ENCODE results near the gene TP73.

GRCh38 chr1:3745071-3745470, 92.8 kb downstream of the TP73 start:
- TF ChIP-seq GATA2 (IDR thresholded peaks at IDR 0.05; ENCODE audit: low read depth, low read length) (no peak), GATA3 (IDR thresholded peaks at IDR 0.05; ENCODE audit: low read depth, low read length) (no peak)

All from SH-SY5Y (cell line).